Muscle layer of colon (tissue), 2 donors: ENCODE data around the gene DLAT.
"Not testable (repeated sequence)": the region's sequence is repeated elsewhere in the genome, so short reads cannot be mapped to it uniquely, and the experiment has no call there.

Experiments
- H3K27ac ChIP-seq: one replicate; pipeline ENCODE4 v1.7.0; 2013; ENCODE audit warnings: low read depth, mild to moderate bottlenecking, low read length, moderate library complexity
- H3K27me3 ChIP-seq, 2 donors: one replicate each; pipeline ENCODE4 v1.7.0; 2013; ENCODE audit warnings: low read length in 2 of 2, mild to moderate bottlenecking in 2 of 2; ENCODE audit not compliant: insufficient read depth in 2 of 2, control insufficient read depth in 1 of 2
- H3K36me3 ChIP-seq: one replicate; pipeline ENCODE4 v1.7.0; 2013; ENCODE audit warnings: mild to moderate bottlenecking, low read length; ENCODE audit not compliant: insufficient read depth
- H3K4me1 ChIP-seq: one replicate; pipeline ENCODE4 v1.7.0; 2013; ENCODE audit warnings: mild to moderate bottlenecking, low read length; ENCODE audit not compliant: insufficient read depth
- H3K4me3 ChIP-seq, 2 donors: one replicate each; pipeline ENCODE4 v1.7.0; 2013; ENCODE audit warnings: low read length in 2 of 2, low read depth in 1 of 2, mild to moderate bottlenecking in 1 of 2, moderate library complexity in 1 of 2
- H3K9ac ChIP-seq: one replicate; pipeline ENCODE4 v1.7.0; 2013; ENCODE audit warnings: low read length
- H3K9me3 ChIP-seq: one replicate; pipeline ENCODE4 v1.7.0; 2013; ENCODE audit warnings: mild to moderate bottlenecking, low read length
- donor health status: abdominal sarcoma.
- donor health status: Adenocarcinoma of cecum.

Gene DLAT

DNA sequence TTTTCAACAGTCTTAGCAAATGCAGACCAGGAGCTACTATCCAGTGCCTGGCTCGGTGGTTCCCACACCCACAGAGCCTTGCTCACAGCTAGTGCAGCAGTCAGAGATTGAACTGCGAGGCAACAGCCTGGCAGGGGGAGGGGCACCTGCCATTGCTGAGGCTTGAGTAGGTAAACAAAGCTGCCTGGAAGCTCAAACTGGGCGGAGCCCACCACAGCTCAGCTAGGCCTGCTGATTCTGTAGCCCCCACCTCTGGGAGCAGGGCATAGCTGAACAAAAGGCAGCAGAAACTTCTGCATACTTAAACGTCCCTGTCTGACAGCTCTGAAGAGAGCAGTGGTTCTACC, 19.1 kb upstream of the DLAT start:
- H3K9me3 ChIP-seq, H3K27me3 ChIP-seq, H3K4me1 ChIP-seq, H3K9ac ChIP-seq, H3K4me3 ChIP-seq, H3K27ac ChIP-seq: not testable (repeated sequence)
- peaks cover 29% of the 10 kb centered on the region for H3K36me3 ChIP-seq

DNA sequence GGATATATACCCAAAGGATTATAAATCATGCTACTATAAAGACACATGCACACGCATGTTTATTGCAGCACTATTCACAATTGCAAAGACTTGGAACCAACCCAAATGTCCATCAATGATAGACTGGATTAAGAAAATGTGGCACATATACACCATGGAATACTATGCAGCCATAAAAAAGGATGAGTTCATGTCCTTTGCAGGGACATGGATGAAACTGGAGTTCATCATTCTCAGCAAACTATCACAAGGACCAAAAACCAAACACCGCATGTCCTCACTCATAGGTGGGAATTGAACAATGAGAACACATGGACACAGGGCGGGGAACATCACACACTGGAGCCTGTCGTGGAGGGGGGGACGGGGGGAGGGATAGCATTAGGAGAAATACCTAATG, 13.8 kb upstream of the DLAT start:
- not testable (repeated sequence) for H3K4me3 ChIP-seq, H3K4me1 ChIP-seq, H3K27ac ChIP-seq, H3K9me3 ChIP-seq, H3K27me3 ChIP-seq, H3K9ac ChIP-seq, H3K36me3 ChIP-seq

DNA sequence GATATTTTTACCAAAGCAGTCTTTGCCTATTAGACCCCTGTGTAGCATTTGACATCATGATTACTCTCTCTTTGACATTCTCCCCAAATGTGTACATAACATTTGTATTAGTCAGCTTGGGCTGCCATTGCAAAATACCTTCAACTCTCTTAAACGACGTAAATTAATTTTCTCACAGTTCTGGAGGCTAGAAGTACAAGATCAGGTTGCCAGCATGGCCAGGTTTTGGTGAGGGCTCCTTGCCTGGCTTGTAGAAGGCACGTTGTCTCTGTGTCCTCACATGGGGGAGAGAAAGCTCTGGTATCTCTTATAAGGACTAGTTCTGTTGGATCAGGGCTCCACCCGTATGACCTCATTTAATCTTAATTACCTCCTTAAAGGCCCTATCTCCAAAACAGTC, 12.3 kb upstream of the DLAT start:
- H3K4me3 ChIP-seq = no peak overlapping the region
- peaks cover 10% of the 10 kb centered on the region for H3K36me3 ChIP-seq
- no peaks in the 10 kb centered on the region for H3K4me1 ChIP-seq
- H3K27me3 ChIP-seq = no peaks in the 10 kb centered on the region
- no peak overlapping the region for H3K27ac ChIP-seq
- H3K9ac ChIP-seq = no peak overlapping the region
- no peaks in the 10 kb centered on the region for H3K9me3 ChIP-seq

DNA sequence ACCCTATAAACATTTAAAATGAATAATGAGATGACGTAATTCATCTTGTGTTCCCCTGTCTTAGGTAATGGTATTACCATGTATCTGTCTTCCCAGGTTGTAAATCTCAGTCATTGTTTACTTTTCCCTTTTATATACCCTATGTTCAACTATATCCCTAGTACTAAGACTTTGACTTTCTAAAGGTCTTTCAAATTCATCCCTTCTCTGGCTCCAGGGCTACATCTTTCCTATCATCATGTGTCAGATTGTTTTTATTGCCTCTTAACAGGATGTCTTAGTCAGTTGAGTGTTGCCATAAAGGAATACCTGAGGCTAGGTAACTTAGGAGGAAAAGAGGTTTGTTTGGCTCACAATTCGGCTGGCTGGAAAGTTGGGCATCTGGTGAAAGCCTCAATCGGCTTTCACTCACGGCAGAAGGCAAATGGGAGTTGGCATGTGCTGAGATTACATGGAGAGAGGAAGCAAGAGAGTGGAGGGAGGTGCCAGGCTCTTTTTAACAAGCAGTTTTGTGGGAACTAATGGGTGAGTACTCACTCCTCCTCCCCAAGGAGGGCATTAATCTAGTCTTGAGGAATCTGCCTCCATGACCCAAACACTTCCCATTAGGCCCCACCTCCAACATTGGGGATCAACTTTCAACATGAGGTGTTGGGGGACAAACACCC, 11.6 kb upstream of the DLAT start:
- no peaks in the 10 kb centered on the region for H3K4me1 ChIP-seq
- H3K9ac ChIP-seq = no peak overlapping the region
- peaks cover 15% of the 10 kb centered on the region for H3K36me3 ChIP-seq
- H3K27me3 ChIP-seq = no peaks in the 10 kb centered on the region
- H3K9me3 ChIP-seq = no peaks in the 10 kb centered on the region
- H3K4me3 ChIP-seq = no peak overlapping the region
- H3K27ac ChIP-seq = no peak overlapping the region

DNA sequence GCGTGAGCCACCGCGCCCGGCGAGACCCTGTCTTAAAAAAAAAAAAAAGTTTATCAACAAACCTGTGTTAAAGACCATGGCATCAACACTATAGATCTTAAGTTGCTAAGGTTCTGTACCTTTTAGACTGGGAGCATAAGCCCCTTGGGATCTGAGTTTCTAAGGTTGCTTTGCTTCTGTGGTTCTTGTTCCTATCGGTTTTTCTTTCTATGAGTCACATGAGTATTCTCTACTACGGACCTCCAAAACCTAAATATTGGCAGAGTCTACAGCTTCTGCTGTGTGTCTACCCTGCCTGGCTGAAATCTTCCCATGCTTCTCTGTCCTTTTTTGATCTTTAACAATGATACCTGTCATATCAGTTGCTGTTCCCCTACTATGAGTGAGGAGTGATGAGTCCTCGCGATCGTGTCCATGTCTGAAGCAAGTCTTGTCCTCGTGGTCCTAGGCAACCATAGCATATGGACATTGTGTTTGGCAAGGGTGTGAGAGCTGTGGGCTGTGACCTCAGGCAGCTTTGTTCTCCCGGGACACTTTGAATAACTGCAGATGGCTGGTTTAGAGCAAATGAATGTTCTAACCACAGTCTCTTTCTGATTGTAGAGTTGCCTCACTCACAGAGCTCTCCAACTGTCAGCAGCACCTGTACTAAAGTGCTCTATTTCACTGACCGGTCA, 9.0 kb upstream of the DLAT start:
- H3K9me3 ChIP-seq = no peaks in the 10 kb centered on the region
- H3K27ac ChIP-seq = no peak overlapping the region
- no peaks in the 10 kb centered on the region for H3K27me3 ChIP-seq
- H3K36me3 ChIP-seq = peaks cover 40% of the 10 kb centered on the region
- no peak overlapping the region for H3K9ac ChIP-seq
- no peaks in the 10 kb centered on the region for H3K4me1 ChIP-seq
- no peak overlapping the region for H3K4me3 ChIP-seq

DNA sequence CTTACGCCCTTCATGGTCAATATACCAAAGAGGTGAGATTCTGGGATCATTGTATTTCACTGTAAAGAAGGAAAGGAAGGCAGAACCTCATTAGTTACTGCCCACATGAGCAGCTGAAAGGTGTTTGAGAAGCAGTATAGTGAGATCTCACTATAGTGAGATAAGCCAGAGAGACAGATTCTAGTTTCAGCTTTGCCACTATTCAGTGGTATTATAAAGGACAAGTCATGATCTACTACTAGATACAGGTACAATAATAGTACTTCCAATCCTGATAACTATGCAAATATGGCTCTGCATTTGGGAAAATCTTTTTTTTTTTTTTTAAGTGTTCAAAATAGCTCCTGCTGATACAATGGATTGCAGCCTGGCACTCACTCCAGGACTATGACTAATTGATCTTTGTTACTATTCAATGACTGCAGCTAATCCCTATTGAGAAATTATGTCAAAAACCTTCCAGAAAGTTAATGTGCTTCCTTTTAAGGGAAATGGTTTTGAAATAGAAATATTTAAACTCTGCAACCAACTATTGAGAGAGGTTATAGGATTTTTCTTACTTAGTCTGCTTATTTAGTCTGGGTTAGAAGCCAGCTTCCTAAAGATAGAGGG, 8.3 kb upstream of the DLAT start:
- H3K27me3 ChIP-seq = no peaks in the 10 kb centered on the region
- H3K9me3 ChIP-seq = no peaks in the 10 kb centered on the region
- H3K27ac ChIP-seq = no peak overlapping the region
- H3K4me3 ChIP-seq = no peak overlapping the region
- no peak overlapping the region for H3K9ac ChIP-seq
- H3K4me1 ChIP-seq = no peaks in the 10 kb centered on the region
- H3K36me3 ChIP-seq = peaks cover 45% of the 10 kb centered on the region

DNA sequence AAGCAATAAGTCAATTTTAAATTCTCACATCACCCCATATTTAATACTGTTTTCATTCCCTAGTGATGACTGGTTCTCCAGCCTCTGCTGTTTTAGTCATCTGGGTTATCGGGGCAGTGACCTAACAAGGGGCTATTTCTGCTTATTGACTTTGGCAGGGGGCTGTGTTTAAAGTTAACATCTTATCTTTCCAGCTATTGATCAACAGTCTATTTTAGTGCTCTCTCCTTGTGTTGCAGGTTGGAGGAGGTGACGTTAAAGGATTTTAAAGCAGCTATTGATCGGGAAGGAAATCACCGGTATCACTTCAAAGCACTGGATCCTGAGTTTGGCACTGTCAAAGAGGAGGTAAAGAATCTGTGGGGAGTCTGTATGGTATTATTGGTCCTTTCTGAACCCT, 7.7 kb upstream of the DLAT start:
- H3K27ac ChIP-seq = no peak overlapping the region
- no peaks in the 10 kb centered on the region for H3K4me1 ChIP-seq
- no peaks in the 10 kb centered on the region for H3K9me3 ChIP-seq
- peaks cover 45% of the 10 kb centered on the region for H3K36me3 ChIP-seq
- H3K4me3 ChIP-seq = no peak overlapping the region
- H3K9ac ChIP-seq = no peak overlapping the region
- no peaks in the 10 kb centered on the region for H3K27me3 ChIP-seq

DNA sequence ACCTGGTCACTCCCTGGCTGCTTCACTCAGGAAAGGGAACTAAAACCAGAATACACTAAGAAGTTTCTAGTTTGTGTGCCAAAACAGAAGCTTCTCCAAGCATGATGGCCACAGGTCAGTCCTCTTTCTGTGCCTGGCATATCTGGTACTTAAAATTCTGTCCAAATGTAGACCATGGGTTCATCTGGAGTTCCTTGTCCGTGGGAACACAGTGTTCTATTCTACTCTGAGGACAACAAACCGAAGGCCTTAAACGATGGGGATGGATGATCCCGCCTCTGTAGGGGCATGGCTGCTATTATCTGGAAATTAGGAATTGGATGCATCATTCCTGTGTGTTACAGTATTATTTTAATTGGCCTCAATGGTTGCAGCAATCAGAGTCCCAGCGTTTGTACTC, 6.1 kb upstream of the DLAT start:
- no peak overlapping the region for H3K27ac ChIP-seq
- peaks cover 2% of the 10 kb centered on the region for H3K4me1 ChIP-seq
- no peaks in the 10 kb centered on the region for H3K9me3 ChIP-seq
- no peak overlapping the region for H3K4me3 ChIP-seq
- no peaks in the 10 kb centered on the region for H3K27me3 ChIP-seq
- H3K9ac ChIP-seq = no peak overlapping the region
- H3K36me3 ChIP-seq = peaks cover 45% of the 10 kb centered on the region

DNA sequence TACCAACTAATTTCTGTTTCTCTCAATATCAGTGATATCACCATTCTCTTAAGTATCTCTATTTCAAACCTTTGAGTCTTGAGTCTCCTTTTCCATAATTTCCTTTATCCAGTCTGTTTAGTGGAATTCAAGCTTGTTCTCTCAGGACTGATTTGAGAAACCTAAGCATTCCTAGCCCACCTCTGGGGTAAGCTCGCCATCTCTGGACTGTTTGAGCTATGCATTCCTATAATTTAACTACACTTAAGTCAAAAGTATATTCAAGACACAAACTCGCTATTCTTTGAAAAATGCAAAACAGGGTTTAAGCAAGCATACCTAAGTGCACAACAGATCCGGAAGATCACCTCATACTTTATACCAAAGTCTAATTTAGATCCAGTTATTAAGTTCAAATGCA, 2.1 kb upstream of the DLAT start:
- H3K9ac ChIP-seq = no peak overlapping the region
- H3K4me1 ChIP-seq = peaks cover 5% of the 10 kb centered on the region
- H3K36me3 ChIP-seq = peaks cover 33% of the 10 kb centered on the region
- H3K27me3 ChIP-seq = no peaks in the 10 kb centered on the region
- H3K27ac ChIP-seq = no peak overlapping the region
- no peaks in the 10 kb centered on the region for H3K9me3 ChIP-seq
- no peak overlapping the region for H3K4me3 ChIP-seq

DNA sequence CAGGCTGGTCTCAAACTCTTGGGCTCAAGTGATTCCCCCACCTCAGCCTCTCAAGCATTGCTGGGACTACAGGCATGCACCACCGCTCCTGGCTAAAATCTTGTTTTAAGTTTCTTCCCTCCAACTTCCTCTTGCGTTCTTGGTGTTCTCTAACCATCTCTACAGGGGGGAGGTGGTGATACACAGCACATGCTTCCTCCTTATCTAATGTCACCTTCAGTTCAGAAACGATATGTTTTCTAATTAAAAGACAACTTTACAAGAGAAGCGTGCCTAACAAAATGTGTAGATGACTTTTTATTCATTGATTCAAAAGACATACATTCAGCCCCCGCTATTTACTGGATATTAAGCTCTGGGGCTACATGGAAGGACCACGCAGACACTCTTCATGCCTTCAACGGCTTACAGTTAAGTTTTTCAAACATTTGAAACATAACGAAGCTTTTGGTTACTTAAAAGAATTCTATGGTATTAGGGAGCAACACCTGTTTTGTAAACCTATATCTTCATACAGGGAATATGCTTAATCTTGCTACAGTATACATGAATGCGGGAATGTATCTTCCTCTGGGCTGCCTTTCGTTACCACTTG, 933 bp upstream of the DLAT start:
- Histone ChIP-seq H3K27ac (peak overlapping the region; percentile 96), H3K27me3 (no peaks in the 10 kb centered on the region), H3K9ac (peak overlapping the region; percentile 79), H3K4me3 (peak overlapping the region; percentile 80 to 98), H3K9me3 (no peaks in the 10 kb centered on the region), H3K36me3 (peaks cover 33% of the 10 kb centered on the region), H3K4me1 (peaks cover 5% of the 10 kb centered on the region)

DNA sequence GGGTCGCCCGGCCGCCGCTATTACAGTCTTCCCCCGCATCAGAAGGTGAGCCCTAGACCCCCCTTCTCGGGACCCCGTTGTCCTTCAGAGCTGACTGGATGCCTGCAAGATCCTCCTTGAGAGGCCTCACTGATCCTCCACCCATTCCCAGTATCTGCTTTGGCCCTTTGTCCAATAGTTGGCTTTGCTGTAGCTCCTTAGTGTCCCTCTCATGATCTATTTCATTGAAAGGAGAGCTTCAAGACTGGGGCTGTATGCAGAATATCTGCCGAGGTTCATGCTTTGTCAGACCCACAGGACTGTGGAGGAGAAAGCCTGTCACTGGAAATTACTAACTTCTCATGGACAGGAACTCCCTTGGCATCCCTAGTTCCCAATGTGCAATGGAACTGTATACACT, 499 bp downstream of the DLAT start:
- peak overlapping the region; percentile 80 to 98 for H3K4me3 ChIP-seq
- peaks cover 33% of the 10 kb centered on the region for H3K36me3 ChIP-seq
- H3K27me3 ChIP-seq = no peaks in the 10 kb centered on the region
- H3K9ac ChIP-seq = peak overlapping the region; percentile 79
- H3K27ac ChIP-seq = peak overlapping the region; percentile 96
- peaks cover 5% of the 10 kb centered on the region for H3K4me1 ChIP-seq
- no peaks in the 10 kb centered on the region for H3K9me3 ChIP-seq
